ENCODE measurements around the gene TMEM80. TPM values are rescaled to one million over a fixed set of nuclear protein-coding genes. Genes with fewer than 3 reads are reported as not detected.

TMEM80 gene
- total and polyA plus RNA-seq, 2 donors: 17.7 to 31.1 TPM

- 59% methylated on average over 8 of the region's 8 CpGs for WGBS
- peaks cover 80 to 88% of the 10 kb centered on the region in 2 donors for H3K27me3 ChIP-seq (ENCODE audit: control insufficient read depth in 2 of 2, insufficient read depth in 1 of 2, low read length in 1 of 2)
- DNase-seq (ENCODE audit: low read depth in 6 of 9, low spot score in 9 of 9): peak in 8 of 9 donors; percentile 54 to 80 (median 64)
- H3K4me3 ChIP-seq (ENCODE audit: low read length in 2 of 2): no peak overlapping the region
- H3K36me3 ChIP-seq (ENCODE audit: control insufficient read depth in 2 of 2, insufficient read depth in 2 of 2, low read length in 1 of 2): no peaks in the 10 kb centered on the region
- no peak overlapping the region for H3K27ac ChIP-seq (ENCODE audit: low read depth in 1 of 2, low read length in 1 of 2)
- H3K9me3 ChIP-seq (ENCODE audit: control insufficient read depth in 2 of 2, insufficient read depth in 1 of 2, low read length in 1 of 2): peaks cover 0 to 7% of the 10 kb centered on the region in 2 donors
- peaks cover 6 to 33% of the 10 kb centered on the region in 2 donors for H3K4me1 ChIP-seq (ENCODE audit: control insufficient read depth in 2 of 2, insufficient read depth in 2 of 2, low read length in 2 of 2)
Measured at GRCh38 chr11:723120-723883, 27.7 kb downstream of the TMEM80 start.

DNA sequence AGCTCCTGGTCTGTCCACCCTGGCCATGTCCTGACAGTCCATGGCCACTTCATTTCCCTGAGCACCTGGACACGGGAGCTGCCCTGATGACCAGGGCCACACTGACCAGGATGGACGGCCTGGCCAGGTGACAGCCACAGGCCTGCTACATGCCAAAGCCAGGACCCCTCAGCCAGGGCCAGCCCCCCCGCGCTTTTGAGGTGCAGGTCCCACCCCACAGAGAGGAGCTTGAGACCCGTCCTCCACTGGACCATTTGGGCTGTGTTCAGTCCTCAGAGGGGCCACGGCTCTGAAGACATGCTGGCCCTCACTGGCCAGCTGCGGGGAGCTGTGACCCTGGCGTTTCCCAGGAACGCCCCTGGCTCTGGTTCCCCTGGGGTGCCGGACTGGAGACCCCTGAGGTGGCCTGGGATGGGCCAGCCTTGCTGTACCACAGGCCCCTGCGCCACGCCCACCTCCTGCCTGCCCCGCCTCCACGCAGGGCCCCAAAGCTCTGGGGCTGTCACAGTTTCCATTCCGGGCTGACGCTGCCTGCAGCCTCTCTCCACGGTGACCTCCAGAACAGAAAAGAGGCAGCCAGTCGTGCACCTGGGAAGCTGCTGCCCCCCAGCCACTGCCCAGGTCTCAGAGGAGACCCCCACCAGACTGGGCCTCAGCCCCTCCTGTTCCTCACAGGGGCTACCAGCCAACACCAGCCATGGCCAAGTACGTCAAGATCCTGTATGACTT is 28.6 kb downstream of the TMEM80 start:
- peaks cover 6 to 34% of the 10 kb centered on the region in 2 donors for H3K4me1 ChIP-seq (ENCODE audit: control insufficient read depth in 2 of 2, insufficient read depth in 2 of 2, low read length in 2 of 2)
- H3K27me3 ChIP-seq (ENCODE audit: control insufficient read depth in 2 of 2, insufficient read depth in 1 of 2, low read length in 1 of 2): peaks cover 79 to 87% of the 10 kb centered on the region in 2 donors
- DNase-seq (ENCODE audit: low read depth in 6 of 9, low spot score in 9 of 9): no peak
- H3K36me3 ChIP-seq (ENCODE audit: control insufficient read depth in 2 of 2, insufficient read depth in 2 of 2, low read length in 1 of 2): no peaks in the 10 kb centered on the region
- no peak overlapping the region for H3K27ac ChIP-seq (ENCODE audit: low read depth in 1 of 2, low read length in 1 of 2)
- no peak overlapping the region for H3K4me3 ChIP-seq (ENCODE audit: low read length in 2 of 2)
- H3K9me3 ChIP-seq (ENCODE audit: control insufficient read depth in 2 of 2, insufficient read depth in 1 of 2, low read length in 1 of 2): peaks cover 0 to 7% of the 10 kb centered on the region in 2 donors
- WGBS: 92% methylated on average over 19 of the region's 19 CpGs

GRCh38 chr11:724778-725386 is 29.3 kb downstream of the TMEM80 start:
- H3K27ac ChIP-seq (ENCODE audit: low read depth in 1 of 2, low read length in 1 of 2): no peak overlapping the region
- H3K4me3 ChIP-seq (ENCODE audit: low read length in 2 of 2): no peak overlapping the region
- DNase-seq (ENCODE audit: low read depth in 6 of 9, low spot score in 9 of 9): no peak
- 90% methylated on average over 18 of the region's 18 CpGs for WGBS
- peaks cover 0 to 7% of the 10 kb centered on the region in 2 donors for H3K9me3 ChIP-seq (ENCODE audit: control insufficient read depth in 2 of 2, insufficient read depth in 1 of 2, low read length in 1 of 2)
- no peaks in the 10 kb centered on the region for H3K36me3 ChIP-seq (ENCODE audit: control insufficient read depth in 2 of 2, insufficient read depth in 2 of 2, low read length in 1 of 2)
- peaks cover 72 to 85% of the 10 kb centered on the region in 2 donors for H3K27me3 ChIP-seq (ENCODE audit: control insufficient read depth in 2 of 2, insufficient read depth in 1 of 2, low read length in 1 of 2)
- H3K4me1 ChIP-seq (ENCODE audit: control insufficient read depth in 2 of 2, insufficient read depth in 2 of 2, low read length in 2 of 2): peaks cover 6 to 34% of the 10 kb centered on the region in 2 donors

DNA sequence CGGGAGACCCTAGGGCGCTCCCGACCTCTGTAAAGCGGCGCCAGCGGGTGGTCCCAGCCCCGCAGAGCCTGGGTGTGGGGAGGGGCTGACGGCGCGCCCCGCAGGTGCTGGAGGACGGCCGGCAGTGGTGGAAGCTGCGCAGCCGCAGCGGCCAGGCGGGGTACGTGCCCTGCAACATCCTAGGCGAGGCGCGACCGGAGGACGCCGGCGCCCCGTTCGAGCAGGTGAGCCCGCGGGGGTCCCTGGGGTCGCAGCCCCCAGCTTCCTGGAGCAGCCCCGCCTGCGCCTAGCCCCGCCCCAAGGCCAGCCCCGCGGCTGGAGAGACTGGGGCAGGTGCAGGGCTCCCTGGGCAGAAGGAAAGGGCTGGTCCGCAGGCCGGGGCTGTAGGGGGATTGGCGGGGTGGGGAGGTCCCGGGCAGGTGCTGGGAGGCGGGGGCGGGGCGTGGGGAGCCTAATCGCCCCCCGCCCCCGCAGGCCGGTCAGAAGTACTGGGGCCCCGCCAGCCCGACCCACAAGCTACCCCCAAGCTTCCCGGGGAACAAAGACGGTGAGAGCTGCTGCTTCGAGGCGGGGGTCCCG is 30.1 kb downstream of the TMEM80 start:
- H3K27ac ChIP-seq (ENCODE audit: low read depth in 1 of 2, low read length in 1 of 2): no peak overlapping the region
- peaks cover 6 to 32% of the 10 kb centered on the region in 2 donors for H3K4me1 ChIP-seq (ENCODE audit: control insufficient read depth in 2 of 2, insufficient read depth in 2 of 2, low read length in 2 of 2)
- peaks cover 65 to 77% of the 10 kb centered on the region in 2 donors for H3K27me3 ChIP-seq (ENCODE audit: control insufficient read depth in 2 of 2, insufficient read depth in 1 of 2, low read length in 1 of 2)

GRCh38 chr11:726278-727220 is 30.9 kb downstream of the TMEM80 start:
- WGBS: 19% methylated on average over 61 of the region's 61 CpGs
- peaks cover 6 to 25% of the 10 kb centered on the region in 2 donors for H3K4me1 ChIP-seq (ENCODE audit: control insufficient read depth in 2 of 2, insufficient read depth in 2 of 2, low read length in 2 of 2)
- peaks cover 57 to 69% of the 10 kb centered on the region in 2 donors for H3K27me3 ChIP-seq (ENCODE audit: control insufficient read depth in 2 of 2, insufficient read depth in 1 of 2, low read length in 1 of 2)
- no peaks in the 10 kb centered on the region for H3K36me3 ChIP-seq (ENCODE audit: control insufficient read depth in 2 of 2, insufficient read depth in 2 of 2, low read length in 1 of 2)
- H3K4me3 ChIP-seq (ENCODE audit: low read length in 2 of 2): peak overlapping the region in 1 of 2 donors; percentile 35
- H3K9me3 ChIP-seq (ENCODE audit: control insufficient read depth in 2 of 2, insufficient read depth in 1 of 2, low read length in 1 of 2): peaks cover 0 to 3% of the 10 kb centered on the region in 2 donors
- peak overlapping the region in 1 of 2 donors; percentile 36 for H3K27ac ChIP-seq (ENCODE audit: low read depth in 1 of 2, low read length in 1 of 2)
- peak in 2 of 9 donors; percentile 32 to 53 for DNase-seq (ENCODE audit: low read depth in 6 of 9, low spot score in 9 of 9)

More for the DNA sequence above, 30.1 kb downstream of the TMEM80 start:
- no peak for DNase-seq (ENCODE audit: low read depth in 6 of 9, low spot score in 9 of 9)
- 3% methylated on average over 53 of the region's 53 CpGs for WGBS
- H3K4me3 ChIP-seq (ENCODE audit: low read length in 2 of 2): peak overlapping the region in 1 of 2 donors; percentile 35
- peaks cover 0 to 7% of the 10 kb centered on the region in 2 donors for H3K9me3 ChIP-seq (ENCODE audit: control insufficient read depth in 2 of 2, insufficient read depth in 1 of 2, low read length in 1 of 2)
- no peaks in the 10 kb centered on the region for H3K36me3 ChIP-seq (ENCODE audit: control insufficient read depth in 2 of 2, insufficient read depth in 2 of 2, low read length in 1 of 2)

GRCh38 chr11:727281-727701 is 31.7 kb downstream of the TMEM80 start:
- no peak overlapping the region for H3K27ac ChIP-seq (ENCODE audit: low read depth in 1 of 2, low read length in 1 of 2)
- H3K4me3 ChIP-seq (ENCODE audit: low read length in 2 of 2): no peak overlapping the region
- no peaks in the 10 kb centered on the region for H3K9me3 ChIP-seq (ENCODE audit: control insufficient read depth in 2 of 2, insufficient read depth in 1 of 2, low read length in 1 of 2)
- peaks cover 3 to 17% of the 10 kb centered on the region in 2 donors for H3K4me1 ChIP-seq (ENCODE audit: control insufficient read depth in 2 of 2, insufficient read depth in 2 of 2, low read length in 2 of 2)
- peaks cover 50 to 61% of the 10 kb centered on the region in 2 donors for H3K27me3 ChIP-seq (ENCODE audit: control insufficient read depth in 2 of 2, insufficient read depth in 1 of 2, low read length in 1 of 2)
- DNase-seq (ENCODE audit: low read depth in 6 of 9, low spot score in 9 of 9): no peak
- no peaks in the 10 kb centered on the region for H3K36me3 ChIP-seq (ENCODE audit: control insufficient read depth in 2 of 2, insufficient read depth in 2 of 2, low read length in 1 of 2)
- 98% methylated on average over 12 of the region's 12 CpGs for WGBS

- Histone ChIP-seq H3K4me3 (ENCODE audit: low read length in 2 of 2) (no peak overlapping the region), H3K27me3 (ENCODE audit: control insufficient read depth in 2 of 2, insufficient read depth in 1 of 2, low read length in 1 of 2) (peaks cover 42 to 57% of the 10 kb centered on the region in 2 donors), H3K27ac (ENCODE audit: low read depth in 1 of 2, low read length in 1 of 2) (peak overlapping the region in 1 of 2 donors; percentile 5), H3K4me1 (ENCODE audit: control insufficient read depth in 2 of 2, insufficient read depth in 2 of 2, low read length in 2 of 2) (peaks cover 2 to 14% of the 10 kb centered on the region in 2 donors), H3K9me3 (ENCODE audit: control insufficient read depth in 2 of 2, insufficient read depth in 1 of 2, low read length in 1 of 2) (no peaks in the 10 kb centered on the region), H3K36me3 (ENCODE audit: control insufficient read depth in 2 of 2, insufficient read depth in 2 of 2, low read length in 1 of 2) (no peaks in the 10 kb centered on the region)
- peak in 3 of 9 donors; percentile 70 to 74 (median 74) for DNase-seq (ENCODE audit: low read depth in 6 of 9, low spot score in 9 of 9)
- WGBS: 49% methylated on average over 31 of the region's 31 CpGs
Measured at GRCh38 chr11:727859-728748, 32.5 kb downstream of the TMEM80 start.
